Endometrium (tissue), 2 donors: Measurements from ENCODE around the gene NCK2.

ENCODE experiments used
- FAIRE-seq: peaks from 2 replicates; lab custom pipeline; 2012; peaks lifted over from hg19 to GRCh38; lab: Jason Lieb, UNC
- donor health status: control.
- donor health status: control.

Gene NCK2

GRCh38 chr2:105793196-105793975, 48.7 kb downstream of the NCK2 start:
- FAIRE-seq = no peak

GRCh38 chr2:105794926-105795574, 50.3 kb downstream of the NCK2 start:
- no peak for FAIRE-seq

- FAIRE-seq = no peak
These were observed 50.8 kb downstream of the NCK2 start for GRCh38 chr2:105795575-105795934.

- no peak for FAIRE-seq
These were observed 51.5 kb downstream of the NCK2 start for GRCh38 chr2:105796131-105796638.

GRCh38 chr2:105796791-105797190, 52.1 kb downstream of the NCK2 start:
- no peak for FAIRE-seq

GRCh38 chr2:105797298-105797819, 52.6 kb downstream of the NCK2 start:
- no peak for FAIRE-seq

GRCh38 chr2:105798595-105798994, 53.9 kb downstream of the NCK2 start:
- FAIRE-seq = no peak

GRCh38 chr2:105800036-105800713, 55.5 kb downstream of the NCK2 start:
- no peak for FAIRE-seq

- no peak for FAIRE-seq
These were observed 56.4 kb downstream of the NCK2 start for GRCh38 chr2:105800953-105801635.

- no peak for FAIRE-seq
These were observed 57.2 kb downstream of the NCK2 start for GRCh38 chr2:105801961-105802360.

- FAIRE-seq = no peak
These were observed 57.9 kb downstream of the NCK2 start for GRCh38 chr2:105802587-105802986.

GRCh38 chr2:105803337-105803736, 58.6 kb downstream of the NCK2 start:
- no peak for FAIRE-seq

- FAIRE-seq = no peak
These were observed 59.1 kb downstream of the NCK2 start for GRCh38 chr2:105803773-105804172.

- no peak for FAIRE-seq
These were observed 59.6 kb downstream of the NCK2 start for GRCh38 chr2:105804266-105804665.

- FAIRE-seq = no peak
These were observed 62.3 kb downstream of the NCK2 start for GRCh38 chr2:105806996-105807395.

GRCh38 chr2:105808423-105809096, 63.8 kb downstream of the NCK2 start:
- FAIRE-seq = no peak

GRCh38 chr2:105809097-105809473, 64.4 kb downstream of the NCK2 start:
- no peak for FAIRE-seq

GRCh38 chr2:105809723-105810122, 65.0 kb downstream of the NCK2 start:
- FAIRE-seq = no peak

GRCh38 chr2:105812180-105813044, 67.7 kb downstream of the NCK2 start:
- FAIRE-seq = no peak

- no peak for FAIRE-seq
These were observed 68.3 kb downstream of the NCK2 start for GRCh38 chr2:105813045-105813315.

- no peak for FAIRE-seq
These were observed 68.7 kb downstream of the NCK2 start for GRCh38 chr2:105813405-105813804.
